Stomach (tissue), 4 donors: ENCODE measurements around the gene CCDC88C.

Source experiments
- CTCF ChIP-seq, 7 experiments: fragments of 450-650 bp in 4 of 7; fragments of 200-600 bp in 3 of 7; sonication (generic) in 3 of 7; IDR thresholded peaks; one replicate each; pipeline ENCODE4 v1.5.1; 2016 to 2019; ENCODE audit warnings: antibody characterized with exemption in 7 of 7, control low read depth in 2 of 7, mild to moderate bottlenecking in 1 of 7
- EP300 ChIP-seq: sonication (generic); formaldehyde crosslinking; IDR thresholded peaks from one replicate; pipeline ENCODE4 v1.6.1; 2017; ENCODE audit warnings: antibody characterized with exemption
- POLR2AphosphoS5 ChIP-seq, 3 donors: sonication (generic); formaldehyde crosslinking; IDR thresholded peaks; one replicate each; pipeline ENCODE4 v1.6.1; 2016; ENCODE audit warnings: antibody characterized with exemption in 3 of 3

GRCh38 chr14:91298576-91298975 is 119.0 kb downstream of the CCDC88C start:
- TF ChIP-seq CTCF (IDR thresholded peaks at IDR 0.05), result no peak
- no peak for TF ChIP-seq POLR2AphosphoS5 (IDR thresholded peaks at IDR 0.05)
- no peak for TF ChIP-seq EP300
